AG09309 (cell line): Measurements from ENCODE around the gene CST11.

Source experiments
- DNase-seq: peaks from one replicate; pipeline ENCODE4 v3.0.0-alpha.2; 2010; ENCODE audit warnings: low read depth
- H3K4me3 ChIP-seq: 2 replicates; pipeline ENCODE4 v1.5.1; 2011; ENCODE audit warnings: mild to moderate bottlenecking, low read depth, low read length, moderate library complexity; ENCODE audit not compliant: control insufficient read depth
- TF ChIP-seq, protein P1 (sequence below): IDR thresholded peaks from 2 replicates; pipeline ENCODE4 v1.5.1; 2011; ENCODE audit warnings: mild to moderate bottlenecking, low read depth, low read length, inconsistent platforms; ENCODE audit not compliant: insufficient read depth, control insufficient read depth; ENCODE audit errors: missing control alignments

CST11 gene

DNA sequence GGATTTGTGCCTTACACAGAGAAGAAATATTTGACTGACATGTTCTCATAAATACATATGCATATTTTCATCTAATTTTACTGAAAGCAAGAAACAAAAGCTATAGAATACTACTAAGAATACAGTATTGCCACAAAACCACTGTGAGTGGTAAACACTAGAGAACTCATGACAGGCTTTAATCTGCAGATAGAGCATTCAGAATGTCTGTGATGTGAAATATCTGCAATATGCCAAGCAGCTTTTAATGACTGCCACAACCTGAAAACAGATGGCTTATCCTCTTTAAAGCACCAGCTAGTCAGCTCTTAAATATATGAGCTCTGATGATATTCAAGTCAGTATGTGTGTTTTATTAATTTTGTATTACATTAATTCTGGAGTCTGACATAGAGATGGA, 34.8 kb downstream of the CST11 start:
- TF ChIP-seq, protein P1, sequence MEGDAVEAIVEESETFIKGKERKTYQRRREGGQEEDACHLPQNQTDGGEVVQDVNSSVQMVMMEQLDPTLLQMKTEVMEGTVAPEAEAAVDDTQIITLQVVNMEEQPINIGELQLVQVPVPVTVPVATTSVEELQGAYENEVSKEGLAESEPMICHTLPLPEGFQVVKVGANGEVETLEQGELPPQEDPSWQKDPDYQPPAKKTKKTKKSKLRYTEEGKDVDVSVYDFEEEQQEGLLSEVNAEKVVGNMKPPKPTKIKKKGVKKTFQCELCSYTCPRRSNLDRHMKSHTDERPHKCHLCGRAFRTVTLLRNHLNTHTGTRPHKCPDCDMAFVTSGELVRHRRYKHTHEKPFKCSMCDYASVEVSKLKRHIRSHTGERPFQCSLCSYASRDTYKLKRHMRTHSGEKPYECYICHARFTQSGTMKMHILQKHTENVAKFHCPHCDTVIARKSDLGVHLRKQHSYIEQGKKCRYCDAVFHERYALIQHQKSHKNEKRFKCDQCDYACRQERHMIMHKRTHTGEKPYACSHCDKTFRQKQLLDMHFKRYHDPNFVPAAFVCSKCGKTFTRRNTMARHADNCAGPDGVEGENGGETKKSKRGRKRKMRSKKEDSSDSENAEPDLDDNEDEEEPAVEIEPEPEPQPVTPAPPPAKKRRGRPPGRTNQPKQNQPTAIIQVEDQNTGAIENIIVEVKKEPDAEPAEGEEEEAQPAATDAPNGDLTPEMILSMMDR: no peak
- no peak for DNase-seq
- no peak overlapping the region for H3K4me3 ChIP-seq

DNA sequence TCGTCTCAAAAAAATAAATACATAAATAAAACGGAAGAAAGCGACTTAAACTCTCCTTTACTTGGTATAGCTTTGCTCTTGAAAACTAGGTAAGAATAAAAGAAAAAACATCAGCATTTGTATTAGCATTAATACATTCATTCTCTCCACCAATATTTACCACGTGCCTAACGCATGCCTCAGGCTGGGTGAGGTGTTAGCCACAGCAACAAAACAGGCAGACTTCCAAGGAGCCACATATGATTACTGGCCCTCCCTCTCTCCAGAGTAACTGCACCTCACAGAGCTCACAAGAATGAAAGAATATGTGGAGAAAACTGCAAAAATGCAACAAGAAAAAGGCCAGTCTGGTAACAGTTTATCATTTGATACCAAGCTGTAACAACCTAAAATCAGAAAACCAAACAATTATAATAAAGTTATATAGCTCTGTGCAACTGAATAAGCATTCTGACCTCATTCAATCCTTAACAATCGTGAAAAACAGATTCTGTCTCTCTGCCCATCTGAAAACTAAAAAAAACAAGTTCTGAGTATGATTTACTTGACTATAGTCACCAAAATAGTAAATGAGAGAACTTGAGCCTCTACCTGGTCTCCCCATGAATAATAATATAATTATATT, 36.6 kb downstream of the CST11 start:
- no peak for DNase-seq
- TF ChIP-seq, protein P1: no peak
- H3K4me3 ChIP-seq: no peak overlapping the region

DNA sequence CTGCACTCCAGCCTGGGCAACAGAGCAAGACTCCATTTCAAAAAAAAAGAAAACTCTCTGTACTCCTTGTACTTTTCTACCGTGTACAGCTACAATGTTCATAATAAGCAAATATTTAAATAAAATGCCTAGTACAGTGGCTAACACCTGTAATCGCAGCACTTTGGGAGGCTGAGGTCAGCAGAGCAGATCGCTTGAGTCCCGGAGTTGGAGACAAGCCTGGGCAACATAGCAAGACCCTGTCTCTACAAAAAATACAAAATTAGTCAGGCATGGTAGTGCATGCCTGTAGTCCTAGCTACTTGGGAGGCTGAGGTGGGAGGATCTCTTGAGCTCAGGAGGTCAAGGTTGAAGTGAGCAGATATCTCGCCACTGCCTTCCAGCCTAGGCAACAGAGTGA, 37.1 kb downstream of the CST11 start:
- no peak overlapping the region for H3K4me3 ChIP-seq
- no peak for DNase-seq
- TF ChIP-seq, protein P1: no peak

DNA sequence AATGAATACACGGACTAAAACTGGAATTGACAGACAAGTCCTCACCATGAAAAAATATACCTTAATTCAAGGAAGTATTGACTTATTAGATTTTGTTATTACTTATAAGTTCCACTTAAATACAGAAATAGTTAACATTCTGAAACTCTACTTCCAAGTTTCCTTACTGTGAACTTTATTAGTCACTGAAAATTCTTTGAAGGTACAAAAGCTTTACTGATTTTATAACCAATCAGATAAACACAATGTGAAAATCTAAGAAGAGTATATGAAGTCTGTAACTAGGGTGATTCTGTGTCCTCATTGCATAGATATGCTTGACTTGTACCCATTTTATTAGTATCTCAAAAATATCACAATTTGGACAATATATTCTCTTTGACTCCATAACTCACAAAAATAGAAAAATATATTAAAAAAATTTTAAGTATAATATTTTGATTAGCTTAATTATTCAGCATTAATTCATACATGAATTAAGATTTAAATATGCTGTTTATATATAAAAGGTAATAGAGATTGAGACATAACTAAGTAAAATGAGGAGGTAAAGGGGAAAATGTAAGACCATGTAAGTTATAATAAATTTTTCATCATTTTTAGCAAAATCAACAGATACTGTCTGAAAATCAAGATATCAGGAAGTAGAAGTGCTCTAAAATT, 38.0 kb downstream of the CST11 start:
- DNase-seq: no peak
- TF ChIP-seq, protein P1: no peak
- no peak overlapping the region for H3K4me3 ChIP-seq

DNA sequence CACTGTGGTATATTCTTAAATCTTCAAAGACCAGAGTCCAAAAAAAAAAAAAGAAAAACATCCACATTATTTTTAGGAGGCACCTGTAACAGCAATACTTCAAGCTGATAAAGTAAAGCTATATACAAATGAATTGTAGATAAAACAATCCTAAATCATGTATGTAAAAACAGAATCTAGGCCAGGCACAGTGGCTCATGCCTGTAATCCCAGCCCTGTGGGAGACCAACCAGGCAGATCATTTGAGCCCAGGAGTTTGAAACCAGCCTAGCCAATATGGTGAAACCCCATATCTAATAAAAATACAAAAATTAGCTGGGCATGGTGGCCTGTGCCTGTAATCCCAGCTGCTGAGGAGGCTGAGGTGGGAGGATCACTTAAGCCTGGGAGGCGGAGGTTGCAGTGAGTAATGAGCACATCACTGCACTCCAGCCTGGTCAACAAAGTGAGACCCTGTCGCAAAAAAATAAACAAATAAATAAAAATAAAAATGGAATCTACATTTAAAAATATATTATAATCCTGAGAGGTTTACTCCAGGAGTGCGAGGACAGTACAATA, 38.7 kb downstream of the CST11 start:
- TF ChIP-seq, protein P1: no peak
- no peak overlapping the region for H3K4me3 ChIP-seq
- DNase-seq: no peak

DNA sequence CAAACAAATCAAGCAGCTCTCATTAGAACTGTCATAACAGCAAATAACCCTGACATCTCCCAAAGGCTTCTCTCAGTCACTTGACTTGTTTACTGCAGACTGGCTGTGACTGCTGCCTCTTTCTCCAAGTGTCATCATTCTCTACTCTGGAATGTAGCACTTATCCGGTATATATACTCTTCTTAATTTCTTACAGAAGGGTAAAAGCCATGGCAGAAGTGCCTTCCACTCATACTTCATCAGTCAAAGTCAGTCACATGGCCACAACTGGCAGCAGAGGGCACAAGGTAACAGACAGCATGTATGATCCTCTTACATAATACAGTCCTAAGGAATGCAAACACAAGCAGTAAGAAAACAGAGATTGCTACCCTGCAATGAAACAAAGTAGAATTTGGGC, 40.6 kb downstream of the CST11 start:
- DNase-seq: no peak
- TF ChIP-seq, protein P1: no peak
- H3K4me3 ChIP-seq: no peak overlapping the region
